ENCODE results near the gene TMEM243.

The TMEM243 gene

DNA sequence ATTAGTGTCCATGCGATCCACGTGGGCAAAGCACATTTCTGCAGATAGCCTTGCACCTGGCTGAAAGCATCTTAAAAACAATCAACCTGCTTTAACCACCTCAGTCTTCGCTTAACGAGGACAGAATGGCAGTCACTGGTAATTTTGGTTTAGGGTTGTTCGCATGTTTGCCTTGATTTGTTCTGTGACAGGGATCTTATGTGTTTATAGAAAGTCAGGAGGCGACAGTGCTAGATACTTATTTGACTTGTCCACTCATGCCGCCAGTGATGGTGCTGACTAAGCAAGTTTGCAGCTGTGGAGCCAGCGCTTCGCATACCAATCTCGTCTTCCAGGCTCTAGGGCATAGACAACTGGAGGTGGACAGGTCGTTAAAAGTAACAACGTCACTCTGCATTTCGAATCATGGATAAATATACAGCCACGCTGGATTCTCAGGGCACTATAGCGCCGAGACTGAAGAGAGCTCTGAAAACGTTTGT is 1.2 kb upstream of the TMEM243 start:
- peaks cover 12% of the 10 kb centered on the region for H3K79me2 ChIP-seq (ENCODE audit: control insufficient read depth, insufficient read depth, low read length, poor library complexity)
- H2AFZ ChIP-seq (ENCODE audit: insufficient read depth, low read length, poor library complexity), result peak overlapping the region; percentile 43
- H2AK5ac ChIP-seq (ENCODE audit: low read length), result no peak overlapping the region
- H2BK12ac ChIP-seq (ENCODE audit: low read length), result no peak overlapping the region
- H3K27me3 ChIP-seq (ENCODE audit: insufficient read depth, low read length), result peaks cover 2% of the 10 kb centered on the region
- H3K9me3 ChIP-seq (ENCODE audit: insufficient read depth, low read depth, low read length), result no peaks in the 10 kb centered on the region
- H3K79me1 ChIP-seq (ENCODE audit: low read length), result peaks cover 10% of the 10 kb centered on the region
- WGBS (ENCODE audit: extremely low coverage, insufficient coverage, insufficient read length), result no CpG with 5 or more reads among the region's 17 CpGs
- no peak overlapping the region for H4K91ac ChIP-seq (ENCODE audit: low read depth, low read length)
- peak; percentile 22 to 59 for DNase-seq
- H2BK120ac ChIP-seq (ENCODE audit: insufficient read depth, low read length, poor library complexity), result no peak overlapping the region
- H3K4me2 ChIP-seq (ENCODE audit: low read length), result peak overlapping the region; percentile 84
- H3K4ac ChIP-seq (ENCODE audit: low read depth, low read length), result no peak overlapping the region
- no peak overlapping the region for H3K18ac ChIP-seq (ENCODE audit: low read length)
- H4K12ac ChIP-seq (ENCODE audit: low read depth, low read length), result no peak overlapping the region
- H3K14ac ChIP-seq (ENCODE audit: low read length), result no peak overlapping the region
- H3K23ac ChIP-seq (ENCODE audit: low read length), result no peak overlapping the region
- no peak overlapping the region for H4K8ac ChIP-seq (ENCODE audit: low read depth, low read length)
- H3K36me3 ChIP-seq (ENCODE audit: control insufficient read depth in 1 of 2, insufficient read depth in 2 of 2, low read length in 2 of 2), result peaks cover 0 to 3% of the 10 kb centered on the region in 2 experiments
- H2BK5ac ChIP-seq (ENCODE audit: low read depth, low read length, poor library complexity), result no peak overlapping the region
- peaks cover 2 to 6% of the 10 kb centered on the region in 2 experiments for H3K4me1 ChIP-seq (ENCODE audit: control insufficient read depth in 1 of 2, insufficient read depth in 2 of 2, low read length in 2 of 2)
- H3K27ac ChIP-seq (ENCODE audit: low read depth, low read length), result no peak overlapping the region
- no peak overlapping the region for H3K9ac ChIP-seq (ENCODE audit: low read length)
- H3K4me3 ChIP-seq (ENCODE audit: low read depth, low read length), result peak overlapping the region; percentile 90

GRCh38 chr7:87220026-87220733 is 648 bp upstream of the TMEM243 start:
- Histone ChIP-seq H3K27ac (ENCODE audit: low read depth, low read length) (peak overlapping the region; percentile 27), H2BK120ac (ENCODE audit: insufficient read depth, low read length, poor library complexity) (peak overlapping the region; percentile 90), H3K23ac (ENCODE audit: low read length) (no peak overlapping the region), H3K14ac (ENCODE audit: low read length) (peak overlapping the region; percentile 94), H3K36me3 (ENCODE audit: control insufficient read depth in 1 of 2, insufficient read depth in 2 of 2, low read length in 2 of 2) (peaks cover 0 to 3% of the 10 kb centered on the region in 2 experiments), H4K8ac (ENCODE audit: low read depth, low read length) (peak overlapping the region; percentile 72), H3K9me3 (ENCODE audit: insufficient read depth, low read depth, low read length) (no peaks in the 10 kb centered on the region), H3K9ac (ENCODE audit: low read length) (peak overlapping the region; percentile 78), H2BK12ac (ENCODE audit: low read length) (peak overlapping the region; percentile 68), H3K4me3 (ENCODE audit: low read depth, low read length) (peak overlapping the region; percentile 90), H3K27me3 (ENCODE audit: insufficient read depth, low read length) (peaks cover 2% of the 10 kb centered on the region), H4K91ac (ENCODE audit: low read depth, low read length) (peak overlapping the region; percentile 84), H2AK5ac (ENCODE audit: low read length) (peak overlapping the region; percentile 55), H3K79me1 (ENCODE audit: low read length) (peaks cover 10% of the 10 kb centered on the region), H3K4me2 (ENCODE audit: low read length) (peak overlapping the region; percentile 84), H4K12ac (ENCODE audit: low read depth, low read length) (peak overlapping the region; percentile 96), H2BK5ac (ENCODE audit: low read depth, low read length, poor library complexity) (peak overlapping the region; percentile 60), H3K4ac (ENCODE audit: low read depth, low read length) (peak overlapping the region; percentile 86), H2AFZ (ENCODE audit: insufficient read depth, low read length, poor library complexity) (peak overlapping the region; percentile 98), H3K4me1 (ENCODE audit: control insufficient read depth in 1 of 2, insufficient read depth in 2 of 2, low read length in 2 of 2) (peaks cover 2 to 6% of the 10 kb centered on the region in 2 experiments), H3K79me2 (ENCODE audit: control insufficient read depth, insufficient read depth, low read length, poor library complexity) (peaks cover 12% of the 10 kb centered on the region), H3K18ac (ENCODE audit: low read length) (peak overlapping the region; percentile 89)
- DNase-seq, result peak; percentile 72 to 84
- no CpG with 5 or more reads among the region's 75 CpGs for WGBS (ENCODE audit: extremely low coverage, insufficient coverage, insufficient read length)

DNA sequence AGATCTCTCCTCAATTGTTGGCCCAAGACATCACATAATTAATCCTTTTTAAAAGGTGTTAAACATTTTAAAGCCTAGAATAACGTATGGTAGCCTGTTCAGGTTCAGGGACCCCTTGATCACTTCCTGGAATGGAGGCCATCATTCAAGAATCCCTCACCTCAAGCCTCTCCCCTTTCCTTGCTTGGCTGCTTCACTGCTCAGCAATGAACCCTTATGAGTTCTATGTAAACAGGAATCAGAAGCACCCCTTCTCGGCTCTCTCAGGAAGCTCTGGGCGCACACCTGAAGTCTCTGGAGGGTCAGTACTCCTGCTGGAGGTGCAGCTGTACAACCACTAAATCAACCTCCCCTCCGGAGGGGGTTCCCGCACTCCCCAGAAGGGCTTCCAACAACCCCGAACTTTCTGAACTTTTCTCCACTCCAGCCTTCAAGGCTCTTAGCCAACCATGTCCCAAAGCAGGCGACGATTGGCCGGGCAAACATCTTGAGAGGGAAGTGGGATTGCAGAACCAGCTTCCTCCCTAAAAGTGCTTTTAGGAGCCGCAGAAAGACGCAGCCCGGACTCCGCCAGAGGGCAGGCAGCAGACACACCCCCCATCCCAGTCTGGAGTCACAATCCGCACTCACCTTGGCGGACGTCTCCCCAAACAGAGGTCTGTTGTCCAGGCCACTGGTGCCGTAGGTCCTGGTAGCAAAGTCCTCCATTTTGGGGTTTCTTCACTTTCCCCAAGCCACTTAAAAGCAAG is 562 bp downstream of the TMEM243 start:
- DNase-seq, result peak; percentile 49 to 69
- H2BK12ac ChIP-seq (ENCODE audit: low read length), result no peak overlapping the region
- H3K27me3 ChIP-seq (ENCODE audit: insufficient read depth, low read length), result peaks cover 2% of the 10 kb centered on the region
- H3K9ac ChIP-seq (ENCODE audit: low read length), result peak overlapping the region; percentile 66
- H2AK5ac ChIP-seq (ENCODE audit: low read length), result peak overlapping the region; percentile 12
- peak overlapping the region; percentile 84 for H3K4me2 ChIP-seq (ENCODE audit: low read length)
- peaks cover 12% of the 10 kb centered on the region for H3K79me2 ChIP-seq (ENCODE audit: control insufficient read depth, insufficient read depth, low read length, poor library complexity)
- no peak overlapping the region for H3K23ac ChIP-seq (ENCODE audit: low read length)
- peak overlapping the region; percentile 11 for H2BK5ac ChIP-seq (ENCODE audit: low read depth, low read length, poor library complexity)
- peak overlapping the region; percentile 96 for H4K12ac ChIP-seq (ENCODE audit: low read depth, low read length)
- peak overlapping the region; percentile 86 for H4K8ac ChIP-seq (ENCODE audit: low read depth, low read length)
- peak overlapping the region; percentile 85 for H4K91ac ChIP-seq (ENCODE audit: low read depth, low read length)
- H3K18ac ChIP-seq (ENCODE audit: low read length), result peak overlapping the region; percentile 90
- H2BK120ac ChIP-seq (ENCODE audit: insufficient read depth, low read length, poor library complexity), result peak overlapping the region; percentile 21
- peaks cover 2 to 6% of the 10 kb centered on the region in 2 experiments for H3K4me1 ChIP-seq (ENCODE audit: control insufficient read depth in 1 of 2, insufficient read depth in 2 of 2, low read length in 2 of 2)
- no peaks in the 10 kb centered on the region for H3K9me3 ChIP-seq (ENCODE audit: insufficient read depth, low read depth, low read length)
- peaks cover 10% of the 10 kb centered on the region for H3K79me1 ChIP-seq (ENCODE audit: low read length)
- H3K36me3 ChIP-seq (ENCODE audit: control insufficient read depth in 1 of 2, insufficient read depth in 2 of 2, low read length in 2 of 2), result peaks cover 0 to 3% of the 10 kb centered on the region in 2 experiments
- no CpG with 5 or more reads among the region's 17 CpGs for WGBS (ENCODE audit: extremely low coverage, insufficient coverage, insufficient read length)
- peak overlapping the region; percentile 56 for H3K27ac ChIP-seq (ENCODE audit: low read depth, low read length)
- peak overlapping the region; percentile 71 for H3K4ac ChIP-seq (ENCODE audit: low read depth, low read length)
- peak overlapping the region; percentile 57 for H2AFZ ChIP-seq (ENCODE audit: insufficient read depth, low read length, poor library complexity)
- peak overlapping the region; percentile 94 for H3K14ac ChIP-seq (ENCODE audit: low read length)
- peak overlapping the region; percentile 90 for H3K4me3 ChIP-seq (ENCODE audit: low read depth, low read length)

GRCh38 chr7:87217983-87218653 is 1.4 kb downstream of the TMEM243 start:
- Histone ChIP-seq H3K36me3 (ENCODE audit: control insufficient read depth in 1 of 2, insufficient read depth in 2 of 2, low read length in 2 of 2) (peaks cover 0 to 3% of the 10 kb centered on the region in 2 experiments), H3K79me2 (ENCODE audit: control insufficient read depth, insufficient read depth, low read length, poor library complexity) (peaks cover 12% of the 10 kb centered on the region), H2BK12ac (ENCODE audit: low read length) (no peak overlapping the region), H2BK5ac (ENCODE audit: low read depth, low read length, poor library complexity) (no peak overlapping the region), H3K27ac (ENCODE audit: low read depth, low read length) (no peak overlapping the region), H2AK5ac (ENCODE audit: low read length) (no peak overlapping the region), H3K4me2 (ENCODE audit: low read length) (no peak overlapping the region), H3K4me1 (ENCODE audit: control insufficient read depth in 1 of 2, insufficient read depth in 2 of 2, low read length in 2 of 2) (peaks cover 2 to 6% of the 10 kb centered on the region in 2 experiments), H3K14ac (ENCODE audit: low read length) (no peak overlapping the region), H4K12ac (ENCODE audit: low read depth, low read length) (no peak overlapping the region), H2BK120ac (ENCODE audit: insufficient read depth, low read length, poor library complexity) (no peak overlapping the region), H2AFZ (ENCODE audit: insufficient read depth, low read length, poor library complexity) (no peak overlapping the region), H3K18ac (ENCODE audit: low read length) (no peak overlapping the region), H3K23ac (ENCODE audit: low read length) (no peak overlapping the region), H4K8ac (ENCODE audit: low read depth, low read length) (no peak overlapping the region), H3K4me3 (ENCODE audit: low read depth, low read length) (no peak overlapping the region), H3K9me3 (ENCODE audit: insufficient read depth, low read depth, low read length) (no peaks in the 10 kb centered on the region), H4K91ac (ENCODE audit: low read depth, low read length) (no peak overlapping the region), H3K27me3 (ENCODE audit: insufficient read depth, low read length) (peaks cover 2% of the 10 kb centered on the region), H3K79me1 (ENCODE audit: low read length) (peaks cover 10% of the 10 kb centered on the region), H3K9ac (ENCODE audit: low read length) (no peak overlapping the region), H3K4ac (ENCODE audit: low read depth, low read length) (no peak overlapping the region)
- no peak for DNase-seq
- WGBS (ENCODE audit: extremely low coverage, insufficient coverage, insufficient read length), result no CpG with 5 or more reads among the region's 9 CpGs

All from trophoblast cell (in vitro differentiated cells and primary cell).